Astrocyte of the spinal cord (primary cell): ENCODE data around the gene ARID3B.

Experiments
- DNase-seq: peaks from one replicate; pipeline ENCODE4 v3.0.0; 2011; ENCODE audit warnings: low read depth, low spot score
- H3K4me3 ChIP-seq: 2 replicates; pipeline ENCODE4 v1.5.1; 2011; ENCODE audit warnings: low read depth, mild to moderate bottlenecking, low read length, moderate library complexity
- CTCF ChIP-seq: IDR thresholded peaks from 2 replicates; pipeline ENCODE4 v1.5.1; 2012; ENCODE audit warnings: low read depth, mild to moderate bottlenecking, low read length, inconsistent platforms
- in situ Hi-C: cut with HindIII; loops from 2 replicates; pipeline ENCODE4 v1.10.0; 2017; ENCODE audit warnings: low sequenced_read_pairs

ARID3B gene

GRCh38 chr15:74635228-74635627, 94.2 kb downstream of the ARID3B start:
- TF ChIP-seq CTCF, result peak; percentile 88
- in situ Hi-C loops, result no loop called here
- no peak overlapping the region for H3K4me3 ChIP-seq
- peak; percentile 55 for DNase-seq

- no peak for TF ChIP-seq CTCF
- H3K4me3 ChIP-seq, result no peak overlapping the region
- DNase-seq, result no peak
- in situ Hi-C loops, result no loop called here
These were observed 96.0 kb downstream of the ARID3B start for GRCh38 chr15:74636984-74637383.

- in situ Hi-C loops, result no loop called here
- no peak for TF ChIP-seq CTCF
- no peak overlapping the region for H3K4me3 ChIP-seq
- no peak for DNase-seq
These were observed 100.1 kb downstream of the ARID3B start for GRCh38 chr15:74641151-74641550.

GRCh38 chr15:74642348-74642733, 101.3 kb downstream of the ARID3B start:
- no peak for DNase-seq
- no peak overlapping the region for H3K4me3 ChIP-seq
- no peak for TF ChIP-seq CTCF
- in situ Hi-C loops, result no loop called here

GRCh38 chr15:74642734-74643664, 102.0 kb downstream of the ARID3B start:
- in situ Hi-C loops, result no loop called here
- H3K4me3 ChIP-seq, result no peak overlapping the region
- peak; percentile 63 for DNase-seq
- TF ChIP-seq CTCF, result no peak

GRCh38 chr15:74643665-74644204, 102.7 kb downstream of the ARID3B start:
- H3K4me3 ChIP-seq, result no peak overlapping the region
- in situ Hi-C loops, result no loop called here
- DNase-seq, result no peak
- TF ChIP-seq CTCF, result no peak
